Neural cell (in vitro differentiated cells): ENCODE measurements around the gene CFAP43. TPM values are rescaled to one million over a fixed set of nuclear protein-coding genes. Genes with fewer than 3 reads are reported as not detected.
"Not testable (repeated sequence)": the region's sequence is repeated elsewhere in the genome, so short reads cannot be mapped to it uniquely, and the experiment has no call there.

ENCODE experiments used
- H2AFZ ChIP-seq: fragments of 200-600, 300-800 bp; sonication (generic), shearing (Covaris generic); 2 replicates; pipeline ENCODE4 v1.6.0; 2014; ENCODE audit warnings: low read depth, mild to moderate bottlenecking, antibody characterized with exemption, low read length, moderate library complexity
- H3F3A ChIP-seq: fragments of 200-600 bp; shearing (Covaris generic); 2 replicates; pipeline ENCODE4 v1.6.1; 2016; ENCODE audit warnings: mild to moderate bottlenecking, moderate library complexity, mixed read lengths, antibody characterized with exemption, low read length; ENCODE audit not compliant: insufficient read depth, poor library complexity, severe bottlenecking
- H3K27ac ChIP-seq: fragments of 200-600, 300-800 bp; sonication (generic), shearing (Covaris generic); 2 replicates; pipeline ENCODE4 v1.5.1; 2014; ENCODE audit warnings: mild to moderate bottlenecking, low read length, moderate library complexity
- H3K27me3 ChIP-seq: fragments of 300-800, 200-600 bp; sonication (generic), shearing (Covaris generic); 2 replicates; pipeline ENCODE4 v1.6.0; 2014; ENCODE audit warnings: mild to moderate bottlenecking, low read depth, low read length, moderate library complexity; ENCODE audit not compliant: insufficient read depth
- H3K36me3 ChIP-seq: fragments of 300-800, 200-600 bp; sonication (generic), shearing (Covaris generic); 2 replicates; pipeline ENCODE4 v1.5.1; 2014; ENCODE audit warnings: mild to moderate bottlenecking, antibody characterized with exemption, low read length, moderate library complexity; ENCODE audit not compliant: insufficient read depth
- H3K4me2 ChIP-seq: fragments of 300-800, 200-600 bp; sonication (generic), shearing (Covaris generic); 2 replicates; pipeline ENCODE4 v1.6.0; 2014; ENCODE audit warnings: mild to moderate bottlenecking, low read length
- H3K4me3 ChIP-seq: fragments of 300-800, 200-600 bp; sonication (generic), shearing (Covaris generic); 2 replicates; pipeline ENCODE4 v1.5.1; 2014; ENCODE audit warnings: mild to moderate bottlenecking, low read length, moderate library complexity
- H3K79me2 ChIP-seq: fragments of 200-600 bp; shearing (Covaris generic); replicated peaks from 2 replicates; pipeline ENCODE4 v1.6.0; 2014; ENCODE audit warnings: mild to moderate bottlenecking, low read length, moderate library complexity; ENCODE audit not compliant: insufficient read depth
- H3K9ac ChIP-seq: fragments of 300-800, 200-600 bp; sonication (generic), shearing (Covaris generic); 2 replicates; pipeline ENCODE4 v1.6.1; 2016; ENCODE audit warnings: mild to moderate bottlenecking, low read length, mixed read lengths
- H3K9me2 ChIP-seq: fragments of 200-600 bp; shearing (Covaris generic); 2 replicates; pipeline ENCODE4 v1.6.1; 2016; ENCODE audit warnings: mild to moderate bottlenecking, low read length, mixed read lengths; ENCODE audit not compliant: insufficient read depth
- H3K9me3 ChIP-seq: fragments of 200-600, 300-800 bp; sonication (generic), shearing (Covaris generic); 2 replicates; pipeline ENCODE4 v1.6.1; 2016; ENCODE audit warnings: mild to moderate bottlenecking, mixed run types, low read length, moderate library complexity, mixed read lengths
- H4K20me1 ChIP-seq: fragments of 200-600 bp; shearing (Covaris generic); 2 replicates; pipeline ENCODE4 v1.6.1; 2016; ENCODE audit warnings: mild to moderate bottlenecking, mixed run types; ENCODE audit not compliant: insufficient read depth
- EP300 ChIP-seq: fragments of 450-650 bp; conservative IDR thresholded peaks from 2 replicates; pipeline ENCODE4 v1.6.1; 2014; ENCODE audit warnings: antibody characterized with exemption, mild to moderate bottlenecking, moderate library complexity; ENCODE audit not compliant: poor library complexity, severe bottlenecking
- EZH2 ChIP-seq: fragments of 200-600, 300-800 bp; shearing (Covaris generic), sonication (generic); IDR thresholded peaks from 2 replicates; pipeline ENCODE4 v1.6.1; 2014; ENCODE audit warnings: antibody characterized with exemption, low read length, borderline replicate concordance, mild to moderate bottlenecking; ENCODE audit not compliant: insufficient read depth, poor library complexity, severe bottlenecking
- MXI1 ChIP-seq: fragments of 450-650 bp; conservative IDR thresholded peaks from 2 replicates; pipeline ENCODE4 v1.6.1; 2014; ENCODE audit warnings: antibody characterized with exemption, mild to moderate bottlenecking; ENCODE audit not compliant: poor library complexity, severe bottlenecking
- POLR2AphosphoS5 ChIP-seq: IDR thresholded peaks from 2 replicates; pipeline ENCODE4 v1.6.1; 2012
- RAD21 ChIP-seq: fragments of 450-650 bp; conservative IDR thresholded peaks from 2 replicates; pipeline ENCODE4 v1.6.1; 2014; ENCODE audit warnings: antibody characterized with exemption, mild to moderate bottlenecking, moderate library complexity
- SMC3 ChIP-seq: fragments of 450-650 bp; conservative IDR thresholded peaks from 2 replicates; pipeline ENCODE4 v1.6.1; 2014; ENCODE audit warnings: antibody characterized with exemption, mild to moderate bottlenecking, moderate library complexity; ENCODE audit not compliant: poor library complexity
- TAF1 ChIP-seq: IDR thresholded peaks from 2 replicates; pipeline ENCODE4 v1.6.1; 2012; ENCODE audit warnings: low read depth
- polyA plus RNA-seq: library from polyadenylated mRNA; depleted of rRNA; stranded (reverse); fragments of >200 nt; gene quantifications from 2 replicates; pipeline ENCODE4 v1.2.3, GENCODE V29; 2014
- TF ChIP-seq, protein P1 (sequence below): fragments of 450-650 bp; IDR thresholded peaks from 2 replicates; pipeline ENCODE4 v1.5.1; 2014; ENCODE audit warnings: antibody characterized with exemption, mild to moderate bottlenecking, moderate library complexity; ENCODE audit not compliant: poor library complexity, severe bottlenecking
- TF ChIP-seq, protein P2 (sequence below): IDR thresholded peaks from 2 replicates; pipeline ENCODE4 v1.6.1; 2012; ENCODE audit warnings: borderline replicate concordance

CFAP43 gene
- polyA plus RNA-seq, 1 donor from 2014 or later = 5.0 TPM

DNA sequence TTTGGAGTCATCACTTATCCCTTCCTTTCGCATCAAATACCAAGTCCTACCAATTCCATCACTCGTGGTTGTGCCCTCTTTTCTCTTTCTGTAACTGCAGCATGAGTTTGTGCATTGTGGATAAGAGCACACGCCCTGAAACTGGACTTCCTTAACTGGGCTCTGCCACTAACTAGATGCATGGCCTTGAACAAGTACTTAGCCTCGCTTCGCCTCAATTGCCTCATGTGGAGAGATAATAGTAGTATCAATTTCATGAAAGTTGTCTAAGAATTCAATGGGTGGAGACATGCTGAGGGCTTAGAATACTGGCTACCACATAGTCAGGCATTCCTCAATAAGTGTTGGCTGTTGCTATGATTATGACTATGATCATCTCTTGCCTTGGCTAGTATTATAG lies 41.5 kb downstream of the CFAP43 start:
- Histone ChIP-seq H3K9me2 (no peaks in the 10 kb centered on the region), H3K9me3 (no peaks in the 10 kb centered on the region), H3K4me3 (no peak overlapping the region), H3K27me3 (no peaks in the 10 kb centered on the region), H3K79me2 (no peaks in the 10 kb centered on the region), H2AFZ (no peak overlapping the region), H3K4me2 (no peak overlapping the region), H3F3A (no peaks in the 10 kb centered on the region), H3K9ac (no peak overlapping the region), H3K36me3 (no peaks in the 10 kb centered on the region), H3K27ac (no peak overlapping the region), H4K20me1 (no peaks in the 10 kb centered on the region)
- TF ChIP-seq EZH2 = no peak
- TF ChIP-seq POLR2AphosphoS5 = no peak
- TF ChIP-seq MXI1 = no peak
- TF ChIP-seq, protein P1, sequence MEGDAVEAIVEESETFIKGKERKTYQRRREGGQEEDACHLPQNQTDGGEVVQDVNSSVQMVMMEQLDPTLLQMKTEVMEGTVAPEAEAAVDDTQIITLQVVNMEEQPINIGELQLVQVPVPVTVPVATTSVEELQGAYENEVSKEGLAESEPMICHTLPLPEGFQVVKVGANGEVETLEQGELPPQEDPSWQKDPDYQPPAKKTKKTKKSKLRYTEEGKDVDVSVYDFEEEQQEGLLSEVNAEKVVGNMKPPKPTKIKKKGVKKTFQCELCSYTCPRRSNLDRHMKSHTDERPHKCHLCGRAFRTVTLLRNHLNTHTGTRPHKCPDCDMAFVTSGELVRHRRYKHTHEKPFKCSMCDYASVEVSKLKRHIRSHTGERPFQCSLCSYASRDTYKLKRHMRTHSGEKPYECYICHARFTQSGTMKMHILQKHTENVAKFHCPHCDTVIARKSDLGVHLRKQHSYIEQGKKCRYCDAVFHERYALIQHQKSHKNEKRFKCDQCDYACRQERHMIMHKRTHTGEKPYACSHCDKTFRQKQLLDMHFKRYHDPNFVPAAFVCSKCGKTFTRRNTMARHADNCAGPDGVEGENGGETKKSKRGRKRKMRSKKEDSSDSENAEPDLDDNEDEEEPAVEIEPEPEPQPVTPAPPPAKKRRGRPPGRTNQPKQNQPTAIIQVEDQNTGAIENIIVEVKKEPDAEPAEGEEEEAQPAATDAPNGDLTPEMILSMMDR = no peak
- no peak for TF ChIP-seq TAF1
- no peak for TF ChIP-seq SMC3

DNA sequence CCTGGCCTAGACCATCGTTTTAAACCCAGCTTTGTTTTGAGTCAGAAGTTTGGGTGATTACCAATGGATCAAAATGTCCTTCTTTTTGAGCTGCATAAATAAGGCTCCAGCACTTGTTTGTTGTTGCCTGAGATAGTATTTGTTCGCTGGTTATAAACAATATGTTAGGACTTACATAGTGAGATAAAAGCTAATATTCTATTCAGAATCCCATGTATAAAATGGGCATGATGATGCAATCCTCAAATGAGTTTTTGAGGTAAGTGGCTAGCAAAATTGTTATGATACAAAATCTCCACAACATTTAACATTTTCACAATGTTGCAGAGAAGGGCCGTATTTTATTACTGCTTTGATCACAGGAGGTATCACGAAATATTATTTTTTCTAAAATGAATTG lies 48.5 kb downstream of the CFAP43 start:
- H2AFZ ChIP-seq = no peak overlapping the region
- H3K79me2 ChIP-seq = no peaks in the 10 kb centered on the region
- H3K27ac ChIP-seq = no peak overlapping the region
- H3K9me3 ChIP-seq = no peaks in the 10 kb centered on the region
- no peaks in the 10 kb centered on the region for H3F3A ChIP-seq
- TF ChIP-seq, protein P2, sequence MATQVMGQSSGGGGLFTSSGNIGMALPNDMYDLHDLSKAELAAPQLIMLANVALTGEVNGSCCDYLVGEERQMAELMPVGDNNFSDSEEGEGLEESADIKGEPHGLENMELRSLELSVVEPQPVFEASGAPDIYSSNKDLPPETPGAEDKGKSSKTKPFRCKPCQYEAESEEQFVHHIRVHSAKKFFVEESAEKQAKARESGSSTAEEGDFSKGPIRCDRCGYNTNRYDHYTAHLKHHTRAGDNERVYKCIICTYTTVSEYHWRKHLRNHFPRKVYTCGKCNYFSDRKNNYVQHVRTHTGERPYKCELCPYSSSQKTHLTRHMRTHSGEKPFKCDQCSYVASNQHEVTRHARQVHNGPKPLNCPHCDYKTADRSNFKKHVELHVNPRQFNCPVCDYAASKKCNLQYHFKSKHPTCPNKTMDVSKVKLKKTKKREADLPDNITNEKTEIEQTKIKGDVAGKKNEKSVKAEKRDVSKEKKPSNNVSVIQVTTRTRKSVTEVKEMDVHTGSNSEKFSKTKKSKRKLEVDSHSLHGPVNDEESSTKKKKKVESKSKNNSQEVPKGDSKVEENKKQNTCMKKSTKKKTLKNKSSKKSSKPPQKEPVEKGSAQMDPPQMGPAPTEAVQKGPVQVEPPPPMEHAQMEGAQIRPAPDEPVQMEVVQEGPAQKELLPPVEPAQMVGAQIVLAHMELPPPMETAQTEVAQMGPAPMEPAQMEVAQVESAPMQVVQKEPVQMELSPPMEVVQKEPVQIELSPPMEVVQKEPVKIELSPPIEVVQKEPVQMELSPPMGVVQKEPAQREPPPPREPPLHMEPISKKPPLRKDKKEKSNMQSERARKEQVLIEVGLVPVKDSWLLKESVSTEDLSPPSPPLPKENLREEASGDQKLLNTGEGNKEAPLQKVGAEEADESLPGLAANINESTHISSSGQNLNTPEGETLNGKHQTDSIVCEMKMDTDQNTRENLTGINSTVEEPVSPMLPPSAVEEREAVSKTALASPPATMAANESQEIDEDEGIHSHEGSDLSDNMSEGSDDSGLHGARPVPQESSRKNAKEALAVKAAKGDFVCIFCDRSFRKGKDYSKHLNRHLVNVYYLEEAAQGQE = no peak
- no peak for TF ChIP-seq EP300
- no peak for TF ChIP-seq MXI1
- TF ChIP-seq, protein P1 = no peak
- TF ChIP-seq EZH2 = no peak
- no peak for TF ChIP-seq TAF1
- no peak for TF ChIP-seq RAD21
- no peak for TF ChIP-seq POLR2AphosphoS5
- TF ChIP-seq SMC3 = no peak
- H3K4me3 ChIP-seq = no peak overlapping the region
- no peaks in the 10 kb centered on the region for H4K20me1 ChIP-seq
- no peaks in the 10 kb centered on the region for H3K36me3 ChIP-seq
- no peaks in the 10 kb centered on the region for H3K9me2 ChIP-seq
- H3K27me3 ChIP-seq = no peaks in the 10 kb centered on the region
- no peak overlapping the region for H3K9ac ChIP-seq
- no peak overlapping the region for H3K4me2 ChIP-seq

DNA sequence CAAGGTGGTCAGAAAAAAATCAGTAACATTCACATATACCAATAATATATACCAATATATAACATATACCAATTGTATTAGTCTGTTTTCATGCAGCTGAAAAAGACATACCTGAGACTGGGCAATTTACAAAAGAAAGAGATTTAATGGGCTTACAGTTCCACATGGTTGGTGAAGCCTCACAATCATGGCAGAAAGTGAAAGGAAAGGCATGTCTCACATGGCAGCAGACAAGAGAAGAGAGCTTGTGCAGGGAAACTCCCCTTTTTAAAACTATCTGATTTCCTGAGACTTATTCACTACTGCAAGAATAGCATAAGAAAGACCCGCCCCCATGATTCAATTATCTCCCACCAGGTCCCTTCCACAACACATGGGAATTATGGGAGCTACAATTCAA lies 58.0 kb downstream of the CFAP43 start:
- H3K9ac ChIP-seq, H3K4me2 ChIP-seq, H3K27ac ChIP-seq, H3K27me3 ChIP-seq, H3K9me2 ChIP-seq, H4K20me1 ChIP-seq, H3K79me2 ChIP-seq, H3K4me3 ChIP-seq, H3F3A ChIP-seq, H3K36me3 ChIP-seq, H3K9me3 ChIP-seq, H2AFZ ChIP-seq: not testable (repeated sequence)
